Measurements from ENCODE around the gene RTN4RL2. TPM values are rescaled to one million over a fixed set of nuclear protein-coding genes. Genes with fewer than 3 reads are reported as not detected.

The RTN4RL2 gene
- total and polyA plus RNA-seq, 9 of the 15 experiments (the other 6 are each of a cell fraction or from before 2014, with no cell fraction given): 0.06 to 1.9 (median 0.34) TPM; not detected in 4

DNA sequence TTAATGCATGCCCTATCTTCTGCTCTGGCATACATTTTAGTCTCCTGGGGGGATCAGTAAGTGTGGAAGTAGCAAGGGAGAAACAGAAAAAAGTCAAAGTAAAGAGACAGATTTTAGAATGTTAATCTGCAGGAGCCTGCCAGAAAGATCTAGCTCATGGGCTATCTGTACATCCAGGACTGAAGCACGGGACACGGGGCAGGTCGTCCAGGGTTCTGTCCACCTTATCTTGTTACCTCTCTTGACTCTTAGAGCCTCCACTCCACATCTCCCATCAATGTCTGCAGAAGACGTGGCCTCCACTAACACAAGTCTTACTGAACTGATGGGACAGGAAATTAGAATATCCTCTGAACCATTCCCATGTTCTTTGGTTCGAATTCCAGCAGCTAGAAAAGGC lies 31.7 kb upstream of the RTN4RL2 start (continued):
- TF ChIP-seq POLR2AphosphoS5 (IDR thresholded peaks at IDR 0.05; ENCODE audit: control insufficient read depth, insufficient read depth, low read depth, low read length): no peak
- no peak for TF ChIP-seq TCFL5 (CRISPR knock-in tag; conservative IDR thresholded peaks at IDR 0.05)
- 0 out of 2 replicates have a peak, but pooled peaks have one; percentile 21 for TF ChIP-seq TCF3 (CRISPR knock-in tag; IDR thresholded peaks at IDR 0.05)
- TF ChIP-seq ZNF766 (CRISPR knock-in tag; conservative IDR thresholded peaks at IDR 0.05): no peak
- TF ChIP-seq, protein P1, sequence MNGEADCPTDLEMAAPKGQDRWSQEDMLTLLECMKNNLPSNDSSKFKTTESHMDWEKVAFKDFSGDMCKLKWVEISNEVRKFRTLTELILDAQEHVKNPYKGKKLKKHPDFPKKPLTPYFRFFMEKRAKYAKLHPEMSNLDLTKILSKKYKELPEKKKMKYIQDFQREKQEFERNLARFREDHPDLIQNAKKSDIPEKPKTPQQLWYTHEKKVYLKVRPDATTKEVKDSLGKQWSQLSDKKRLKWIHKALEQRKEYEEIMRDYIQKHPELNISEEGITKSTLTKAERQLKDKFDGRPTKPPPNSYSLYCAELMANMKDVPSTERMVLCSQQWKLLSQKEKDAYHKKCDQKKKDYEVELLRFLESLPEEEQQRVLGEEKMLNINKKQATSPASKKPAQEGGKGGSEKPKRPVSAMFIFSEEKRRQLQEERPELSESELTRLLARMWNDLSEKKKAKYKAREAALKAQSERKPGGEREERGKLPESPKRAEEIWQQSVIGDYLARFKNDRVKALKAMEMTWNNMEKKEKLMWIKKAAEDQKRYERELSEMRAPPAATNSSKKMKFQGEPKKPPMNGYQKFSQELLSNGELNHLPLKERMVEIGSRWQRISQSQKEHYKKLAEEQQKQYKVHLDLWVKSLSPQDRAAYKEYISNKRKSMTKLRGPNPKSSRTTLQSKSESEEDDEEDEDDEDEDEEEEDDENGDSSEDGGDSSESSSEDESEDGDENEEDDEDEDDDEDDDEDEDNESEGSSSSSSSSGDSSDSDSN (IDR thresholded peaks at IDR 0.05; ENCODE audit: borderline replicate concordance in 1 of 2, low read depth in 2 of 2, low read length in 2 of 2): peak in 1 of 2 experiments; percentile 70; a peak in 1 of 4 replicates
- TF ChIP-seq, protein P2, sequence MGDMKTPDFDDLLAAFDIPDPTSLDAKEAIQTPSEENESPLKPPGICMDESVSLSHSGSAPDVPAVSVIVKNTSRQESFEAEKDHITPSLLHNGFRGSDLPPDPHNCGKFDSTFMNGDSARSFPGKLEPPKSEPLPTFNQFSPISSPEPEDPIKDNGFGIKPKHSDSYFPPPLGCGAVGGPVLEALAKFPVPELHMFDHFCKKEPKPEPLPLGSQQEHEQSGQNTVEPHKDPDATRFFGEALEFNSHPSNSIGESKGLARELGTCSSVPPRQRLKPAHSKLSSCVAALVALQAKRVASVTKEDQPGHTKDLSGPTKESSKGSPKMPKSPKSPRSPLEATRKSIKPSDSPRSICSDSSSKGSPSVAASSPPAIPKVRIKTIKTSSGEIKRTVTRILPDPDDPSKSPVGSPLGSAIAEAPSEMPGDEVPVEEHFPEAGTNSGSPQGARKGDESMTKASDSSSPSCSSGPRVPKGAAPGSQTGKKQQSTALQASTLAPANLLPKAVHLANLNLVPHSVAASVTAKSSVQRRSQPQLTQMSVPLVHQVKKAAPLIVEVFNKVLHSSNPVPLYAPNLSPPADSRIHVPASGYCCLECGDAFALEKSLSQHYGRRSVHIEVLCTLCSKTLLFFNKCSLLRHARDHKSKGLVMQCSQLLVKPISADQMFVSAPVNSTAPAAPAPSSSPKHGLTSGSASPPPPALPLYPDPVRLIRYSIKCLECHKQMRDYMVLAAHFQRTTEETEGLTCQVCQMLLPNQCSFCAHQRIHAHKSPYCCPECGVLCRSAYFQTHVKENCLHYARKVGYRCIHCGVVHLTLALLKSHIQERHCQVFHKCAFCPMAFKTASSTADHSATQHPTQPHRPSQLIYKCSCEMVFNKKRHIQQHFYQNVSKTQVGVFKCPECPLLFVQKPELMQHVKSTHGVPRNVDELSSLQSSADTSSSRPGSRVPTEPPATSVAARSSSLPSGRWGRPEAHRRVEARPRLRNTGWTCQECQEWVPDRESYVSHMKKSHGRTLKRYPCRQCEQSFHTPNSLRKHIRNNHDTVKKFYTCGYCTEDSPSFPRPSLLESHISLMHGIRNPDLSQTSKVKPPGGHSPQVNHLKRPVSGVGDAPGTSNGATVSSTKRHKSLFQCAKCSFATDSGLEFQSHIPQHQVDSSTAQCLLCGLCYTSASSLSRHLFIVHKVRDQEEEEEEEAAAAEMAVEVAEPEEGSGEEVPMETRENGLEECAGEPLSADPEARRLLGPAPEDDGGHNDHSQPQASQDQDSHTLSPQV (IDR thresholded peaks at IDR 0.05): no peak
- 0 out of 2 replicates have a peak, but pooled peaks have one; percentile 20 for TF ChIP-seq SMAD4 (CRISPR knock-in tag; conservative IDR thresholded peaks at IDR 0.05)
- peak; percentile 43; the same call in 1 of the 2 replicates for TF ChIP-seq CTBP1 (IDR thresholded peaks at IDR 0.05; ENCODE audit: borderline replicate concordance)
- no peak for TF ChIP-seq MTA1 (IDR thresholded peaks at IDR 0.05; ENCODE audit: borderline replicate concordance)
- TF ChIP-seq ATF7 (IDR thresholded peaks at IDR 0.05): no peak
- TF ChIP-seq, protein P3, sequence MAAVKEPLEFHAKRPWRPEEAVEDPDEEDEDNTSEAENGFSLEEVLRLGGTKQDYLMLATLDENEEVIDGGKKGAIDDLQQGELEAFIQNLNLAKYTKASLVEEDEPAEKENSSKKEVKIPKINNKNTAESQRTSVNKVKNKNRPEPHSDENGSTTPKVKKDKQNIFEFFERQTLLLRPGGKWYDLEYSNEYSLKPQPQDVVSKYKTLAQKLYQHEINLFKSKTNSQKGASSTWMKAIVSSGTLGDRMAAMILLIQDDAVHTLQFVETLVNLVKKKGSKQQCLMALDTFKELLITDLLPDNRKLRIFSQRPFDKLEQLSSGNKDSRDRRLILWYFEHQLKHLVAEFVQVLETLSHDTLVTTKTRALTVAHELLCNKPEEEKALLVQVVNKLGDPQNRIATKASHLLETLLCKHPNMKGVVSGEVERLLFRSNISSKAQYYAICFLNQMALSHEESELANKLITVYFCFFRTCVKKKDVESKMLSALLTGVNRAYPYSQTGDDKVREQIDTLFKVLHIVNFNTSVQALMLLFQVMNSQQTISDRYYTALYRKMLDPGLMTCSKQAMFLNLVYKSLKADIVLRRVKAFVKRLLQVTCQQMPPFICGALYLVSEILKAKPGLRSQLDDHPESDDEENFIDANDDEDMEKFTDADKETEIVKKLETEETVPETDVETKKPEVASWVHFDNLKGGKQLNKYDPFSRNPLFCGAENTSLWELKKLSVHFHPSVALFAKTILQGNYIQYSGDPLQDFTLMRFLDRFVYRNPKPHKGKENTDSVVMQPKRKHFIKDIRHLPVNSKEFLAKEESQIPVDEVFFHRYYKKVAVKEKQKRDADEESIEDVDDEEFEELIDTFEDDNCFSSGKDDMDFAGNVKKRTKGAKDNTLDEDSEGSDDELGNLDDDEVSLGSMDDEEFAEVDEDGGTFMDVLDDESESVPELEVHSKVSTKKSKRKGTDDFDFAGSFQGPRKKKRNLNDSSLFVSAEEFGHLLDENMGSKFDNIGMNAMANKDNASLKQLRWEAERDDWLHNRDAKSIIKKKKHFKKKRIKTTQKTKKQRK (IDR thresholded peaks at IDR 0.05; ENCODE audit: borderline replicate concordance, low read depth, low read length): no peak
- no peak for TF ChIP-seq SMAD3 (CRISPR knock-in tag; conservative IDR thresholded peaks at IDR 0.05)
- TF ChIP-seq TARDBP (IDR thresholded peaks at IDR 0.05): no peak
- TF ChIP-seq ZNF263 (CRISPR knock-in tag; IDR thresholded peaks at IDR 0.05; ENCODE audit: borderline replicate concordance): no peak
- TF ChIP-seq THRAP3 (IDR thresholded peaks at IDR 0.05; ENCODE audit: borderline replicate concordance): no peak
